ENCODE measurements around the gene TMEM185A.
"Not testable (repeated sequence)": the region's sequence is repeated elsewhere in the genome, so short reads cannot be mapped to it uniquely, and the experiment has no call there.

TMEM185A gene

GRCh38 chrX:149631234-149632165 is at the start of gene TMEM185A:
Gene TMEM185A (minus strand): TSS chrX:149631792. CDS start chrX:149631580, 212 bp downstream.
- peak; percentile 50 for DNase-seq

- no peak for DNase-seq
These were observed 49.6 kb upstream of the TMEM185A start for GRCh38 chrX:149681182-149681581.

GRCh38 chrX:149679164-149679678 is 47.6 kb upstream of the TMEM185A start:
- not testable (repeated sequence) for DNase-seq

- DNase-seq = not testable (repeated sequence)
These were observed 44.0 kb upstream of the TMEM185A start for GRCh38 chrX:149675554-149675953.

GRCh38 chrX:149675088-149675487 is 43.5 kb upstream of the TMEM185A start:
- not testable (repeated sequence) for DNase-seq

GRCh38 chrX:149660613-149661012 is 29.0 kb upstream of the TMEM185A start:
- not testable (repeated sequence) for DNase-seq

GRCh38 chrX:149656260-149656884 is 24.8 kb upstream of the TMEM185A start:
- not testable (repeated sequence) for DNase-seq

GRCh38 chrX:149652232-149652981 is 20.8 kb upstream of the TMEM185A start:
- no peak for DNase-seq

GRCh38 chrX:149650162-149650561 is 18.6 kb upstream of the TMEM185A start:
- DNase-seq = no peak

GRCh38 chrX:149648932-149649331 is 17.3 kb upstream of the TMEM185A start:
- no peak for DNase-seq

GRCh38 chrX:149647505-149647904 is 15.9 kb upstream of the TMEM185A start:
- DNase-seq = no peak

GRCh38 chrX:149643496-149643895 is 11.9 kb upstream of the TMEM185A start:
- DNase-seq = no peak

- DNase-seq = no peak
These were observed 10.2 kb upstream of the TMEM185A start for GRCh38 chrX:149641835-149642234.

GRCh38 chrX:149641432-149641831 is 9.8 kb upstream of the TMEM185A start:
- no peak for DNase-seq

GRCh38 chrX:149639568-149639967 is 8.0 kb upstream of the TMEM185A start:
- no peak for DNase-seq

GRCh38 chrX:149638860-149639259 is 7.3 kb upstream of the TMEM185A start:
- DNase-seq = no peak

- DNase-seq = no peak
These were observed 1.9 kb upstream of the TMEM185A start for GRCh38 chrX:149633511-149633910.

- no peak for DNase-seq
These were observed 835 bp downstream of the TMEM185A start for GRCh38 chrX:149630681-149631233.

- no peak for DNase-seq
These were observed 1.7 kb downstream of the TMEM185A start for GRCh38 chrX:149629730-149630387.

GRCh38 chrX:149628768-149629167 is 2.8 kb downstream of the TMEM185A start:
- no peak for DNase-seq

GRCh38 chrX:149628280-149628679 is 3.3 kb downstream of the TMEM185A start:
- no peak for DNase-seq

- DNase-seq = not testable (repeated sequence)
These were observed 4.8 kb downstream of the TMEM185A start for GRCh38 chrX:149626829-149627228.
